Memory B cell (primary cell): ENCODE results near the gene METTL2B.
"Not testable (repeated sequence)": the region's sequence is repeated elsewhere in the genome, so short reads cannot be mapped to it uniquely, and the experiment has no call there.

Source experiments
- ATAC-seq: fragments of 150-1000 bp; cut with Tn5 transposase; 2 replicates; pipeline ENCODE4 v1.10.0; 2021; ENCODE audit warnings: low read depth, mild to moderate bottlenecking, moderate library complexity
- DNase-seq, 2 donors: peaks; one replicate each; pipeline ENCODE4 v3.0.0; 2022; ENCODE audit warnings: low spot score in 2 of 2
- H3K27ac Mint-ChIP-seq: one replicate; pipeline ENCODE4 v1.8.0; 2022; ENCODE audit warnings: mild to moderate bottlenecking, moderate library complexity, mixed read lengths
- H3K27me3 Mint-ChIP-seq: one replicate; pipeline ENCODE4 v1.8.0; 2022; ENCODE audit warnings: mixed read lengths
- H3K36me3 Mint-ChIP-seq: one replicate; pipeline ENCODE4 v1.8.0; 2022; ENCODE audit warnings: mild to moderate bottlenecking, mixed read lengths
- H3K4me1 Mint-ChIP-seq: one replicate; pipeline ENCODE4 v1.8.0; 2022; ENCODE audit warnings: mixed read lengths
- H3K4me3 Mint-ChIP-seq: one replicate; pipeline ENCODE4 v1.8.0; 2022; ENCODE audit warnings: mild to moderate bottlenecking, moderate library complexity, mixed read lengths
- H3K9me3 Mint-ChIP-seq: one replicate; pipeline ENCODE4 v1.8.0; 2022; ENCODE audit warnings: mixed read lengths

Gene METTL2B

GRCh38 chr7:128476402-128477335 lies at the start of gene METTL2B:
Gene METTL2B (plus strand): TSS chr7:128476748. CDS start chr7:128476766, 18 bp downstream.
- not testable (repeated sequence) for H3K27me3 Mint-ChIP-seq, H3K36me3 Mint-ChIP-seq, H3K9me3 Mint-ChIP-seq
- peak within 1 kb of the TSS; percentile 94 for H3K4me3 Mint-ChIP-seq
- ATAC-seq (peak; percentile 95), DNase-seq (peak; percentile 75 to 79)
- peak within 1 kb of the TSS; percentile 92 for H3K27ac Mint-ChIP-seq
- H3K4me1 Mint-ChIP-seq = peaks cover 15% of the 10 kb centered on the region

- no peaks in the 10 kb centered on the region for H3K4me1 Mint-ChIP-seq
- peak; percentile 76 for ATAC-seq
Measured at GRCh38 chr7:128427289-128427891, 49.2 kb upstream of the METTL2B start.

GRCh38 chr7:128430207-128430606 lies 46.3 kb upstream of the METTL2B start:
- ATAC-seq = no peak
- Mint-ChIP-seq H3K4me1 (no peaks in the 10 kb centered on the region), H3K27me3 (peaks cover 3% of the 10 kb centered on the region), H3K36me3 (no peaks in the 10 kb centered on the region), H3K4me3 (no peak overlapping the region), H3K27ac (no peak overlapping the region), H3K9me3 (no peaks in the 10 kb centered on the region)
- no peak for DNase-seq

More at GRCh38 chr7:128427289-128427891, 49.2 kb upstream of the METTL2B start:
- Mint-ChIP-seq H3K9me3 (no peaks in the 10 kb centered on the region), H3K27me3 (peaks cover 3% of the 10 kb centered on the region), H3K4me3 (no peak overlapping the region), H3K36me3 (no peaks in the 10 kb centered on the region), H3K27ac (no peak overlapping the region)
- DNase-seq = peak; percentile 27 to 56

- no peak for ATAC-seq
- no peaks in the 10 kb centered on the region for H3K9me3 Mint-ChIP-seq
- H3K4me1 Mint-ChIP-seq = no peaks in the 10 kb centered on the region
- no peak overlapping the region for H3K4me3 Mint-ChIP-seq
- H3K36me3 Mint-ChIP-seq = no peaks in the 10 kb centered on the region
- no peak for DNase-seq
- H3K27ac Mint-ChIP-seq = no peak overlapping the region
- peaks cover 3% of the 10 kb centered on the region for H3K27me3 Mint-ChIP-seq
Measured at GRCh38 chr7:128431221-128431620, 45.3 kb upstream of the METTL2B start.

- Mint-ChIP-seq H3K36me3 (no peaks in the 10 kb centered on the region), H3K4me3 (no peak overlapping the region), H3K4me1 (no peaks in the 10 kb centered on the region), H3K9me3 (no peaks in the 10 kb centered on the region), H3K27me3 (peaks cover 3% of the 10 kb centered on the region), H3K27ac (no peak overlapping the region)
- DNase-seq = no peak
- no peak for ATAC-seq
Measured at GRCh38 chr7:128431754-128432153, 44.8 kb upstream of the METTL2B start.

GRCh38 chr7:128434413-128435326 lies 41.9 kb upstream of the METTL2B start:
- no peak for DNase-seq
- no peak for ATAC-seq

GRCh38 chr7:128435327-128435686 lies 41.2 kb upstream of the METTL2B start:
- peaks cover 15% of the 10 kb centered on the region for H3K4me1 Mint-ChIP-seq
- H3K36me3 Mint-ChIP-seq = no peaks in the 10 kb centered on the region
- DNase-seq (no peak), ATAC-seq (no peak)
- H3K4me3 Mint-ChIP-seq = no peak overlapping the region
- no peaks in the 10 kb centered on the region for H3K27me3 Mint-ChIP-seq
- no peak overlapping the region for H3K27ac Mint-ChIP-seq
- H3K9me3 Mint-ChIP-seq = no peaks in the 10 kb centered on the region

More at GRCh38 chr7:128434413-128435326, 41.9 kb upstream of the METTL2B start:
- H3K9me3 Mint-ChIP-seq = no peaks in the 10 kb centered on the region
- H3K27me3 Mint-ChIP-seq = peaks cover under 1% of the 10 kb centered on the region
- no peak overlapping the region for H3K27ac Mint-ChIP-seq
- no peaks in the 10 kb centered on the region for H3K36me3 Mint-ChIP-seq
- H3K4me1 Mint-ChIP-seq = peaks cover 15% of the 10 kb centered on the region
- no peak overlapping the region for H3K4me3 Mint-ChIP-seq

GRCh38 chr7:128437426-128438332 lies 38.9 kb upstream of the METTL2B start:
- H3K4me3 Mint-ChIP-seq = peak overlapping the region; percentile 25
- H3K9me3 Mint-ChIP-seq = no peaks in the 10 kb centered on the region
- ATAC-seq (peak; percentile 99), DNase-seq (no peak)
- H3K27me3 Mint-ChIP-seq = no peaks in the 10 kb centered on the region
- peak overlapping the region; percentile 32 for H3K27ac Mint-ChIP-seq
- no peaks in the 10 kb centered on the region for H3K36me3 Mint-ChIP-seq
- peaks cover 15% of the 10 kb centered on the region for H3K4me1 Mint-ChIP-seq

GRCh38 chr7:128442356-128442755 lies 34.2 kb upstream of the METTL2B start:
- no peak overlapping the region for H3K4me3 Mint-ChIP-seq
- no peak overlapping the region for H3K27ac Mint-ChIP-seq
- DNase-seq = no peak
- peaks cover 16% of the 10 kb centered on the region for H3K4me1 Mint-ChIP-seq
- no peaks in the 10 kb centered on the region for H3K36me3 Mint-ChIP-seq
- no peaks in the 10 kb centered on the region for H3K9me3 Mint-ChIP-seq
- no peak for ATAC-seq
- no peaks in the 10 kb centered on the region for H3K27me3 Mint-ChIP-seq

- H3K36me3 Mint-ChIP-seq = no peaks in the 10 kb centered on the region
- no peaks in the 10 kb centered on the region for H3K27me3 Mint-ChIP-seq
- H3K4me3 Mint-ChIP-seq = no peak overlapping the region
- H3K27ac Mint-ChIP-seq = no peak overlapping the region
- H3K4me1 Mint-ChIP-seq = peaks cover 6% of the 10 kb centered on the region
- ATAC-seq (peak; percentile 51), DNase-seq (no peak)
- H3K9me3 Mint-ChIP-seq = no peaks in the 10 kb centered on the region
Measured at GRCh38 chr7:128443831-128444600, 32.5 kb upstream of the METTL2B start.

- Mint-ChIP-seq H3K4me3 (no peak overlapping the region), H3K9me3 (no peaks in the 10 kb centered on the region)
- no peak for ATAC-seq
Measured at GRCh38 chr7:128446306-128446705, 30.2 kb upstream of the METTL2B start.

GRCh38 chr7:128447941-128448564 lies 28.5 kb upstream of the METTL2B start:
- Mint-ChIP-seq H3K4me3 (no peak overlapping the region), H3K9me3 (no peaks in the 10 kb centered on the region), H3K36me3 (no peaks in the 10 kb centered on the region), H3K27me3 (no peaks in the 10 kb centered on the region), H3K27ac (no peak overlapping the region), H3K4me1 (peaks cover 3% of the 10 kb centered on the region)
- ATAC-seq (no peak), DNase-seq (no peak)

More at GRCh38 chr7:128446306-128446705, 30.2 kb upstream of the METTL2B start:
- H3K4me1 Mint-ChIP-seq = peaks cover 3% of the 10 kb centered on the region
- no peaks in the 10 kb centered on the region for H3K36me3 Mint-ChIP-seq
- no peak for DNase-seq
- H3K27ac Mint-ChIP-seq = no peak overlapping the region
- no peaks in the 10 kb centered on the region for H3K27me3 Mint-ChIP-seq
